ENCODE results near the gene MSI2. TPM values are rescaled to one million over a fixed set of nuclear protein-coding genes. Genes with fewer than 3 reads are reported as not detected.

The MSI2 gene
- total RNA-seq, 4 donors from 2014 or later, result 27.3 to 50.4 (median 36.8) TPM

GRCh38 chr17:57399690-57400089, 143.4 kb downstream of the MSI2 start:
- H3K27me3 ChIP-seq, result no peaks in the 10 kb centered on the region
- H3K27ac ChIP-seq, result no peak overlapping the region
- TF ChIP-seq POLR2AphosphoS5 (IDR thresholded peaks at IDR 0.05), result no peak
- no peak for TF ChIP-seq POLR2A (IDR thresholded peaks at IDR 0.05)
- TF ChIP-seq CTCF (IDR thresholded peaks at IDR 0.05), result no peak
- TF ChIP-seq EP300 (IDR thresholded peaks at IDR 0.05), result no peak
- no peak overlapping the region for H3K4me3 ChIP-seq
- H3K9me3 ChIP-seq, result no peaks in the 10 kb centered on the region
- peaks cover 0 to 27% of the 10 kb centered on the region in 2 donors for H3K36me3 ChIP-seq
- peaks cover 0 to 2% (median 0%) of the 10 kb centered on the region in 3 donors for H3K4me1 ChIP-seq
- ATAC-seq, result no peak
- 100% methylated on average over 1 of the region's 7 CpGs; no CpG with 5 or more reads in 1 of the 2 donors for WGBS, 2 donors (ENCODE audit: low coverage in 1 of 2)

GRCh38 chr17:57400648-57401047, 144.3 kb downstream of the MSI2 start:
- 92 to 94% methylated on average over 6 to 8 of the region's 8 CpGs for WGBS, 2 donors (ENCODE audit: low coverage in 1 of 2)
- Histone ChIP-seq H3K9me3 (no peaks in the 10 kb centered on the region), H3K27me3 (no peaks in the 10 kb centered on the region), H3K27ac (no peak overlapping the region), H3K36me3 (peaks cover 0 to 27% of the 10 kb centered on the region in 2 donors), H3K4me3 (no peak overlapping the region), H3K4me1 (peaks cover 0 to 12% (median 0%) of the 10 kb centered on the region in 3 donors)
- no peak for TF ChIP-seq CTCF (IDR thresholded peaks at IDR 0.05)
- TF ChIP-seq POLR2AphosphoS5 (IDR thresholded peaks at IDR 0.05), result no peak
- no peak for TF ChIP-seq POLR2A (IDR thresholded peaks at IDR 0.05)
- no peak for TF ChIP-seq EP300 (IDR thresholded peaks at IDR 0.05)
- ATAC-seq, result no peak

- ATAC-seq, result no peak
- H3K9me3 ChIP-seq, result no peaks in the 10 kb centered on the region
- 87 to 100% methylated on average over 2 to 4 of the region's 15 CpGs for WGBS, 2 donors (ENCODE audit: low coverage in 1 of 2)
- TF ChIP-seq EP300 (IDR thresholded peaks at IDR 0.05) (no peak), CTCF (IDR thresholded peaks at IDR 0.05) (no peak), POLR2AphosphoS5 (IDR thresholded peaks at IDR 0.05) (no peak), POLR2A (IDR thresholded peaks at IDR 0.05) (no peak)
- H3K27me3 ChIP-seq, result no peaks in the 10 kb centered on the region
- H3K27ac ChIP-seq, result no peak overlapping the region
- H3K36me3 ChIP-seq, result peaks cover 0 to 27% of the 10 kb centered on the region in 2 donors
- no peak overlapping the region for H3K4me3 ChIP-seq
- peaks cover 0 to 23% (median 0%) of the 10 kb centered on the region in 3 donors for H3K4me1 ChIP-seq
Observed at GRCh38 chr17:57401556-57402488, 145.5 kb downstream of the MSI2 start.

- Histone ChIP-seq H3K9me3 (no peaks in the 10 kb centered on the region), H3K27me3 (no peaks in the 10 kb centered on the region), H3K4me3 (no peak overlapping the region), H3K27ac (no peak overlapping the region), H3K4me1 (peaks cover 0 to 31% (median 0%) of the 10 kb centered on the region in 3 donors), H3K36me3 (peaks cover 0 to 27% of the 10 kb centered on the region in 2 donors)
- TF ChIP-seq POLR2AphosphoS5 (IDR thresholded peaks at IDR 0.05), result no peak
- TF ChIP-seq EP300 (IDR thresholded peaks at IDR 0.05), result no peak
- TF ChIP-seq POLR2A (IDR thresholded peaks at IDR 0.05), result no peak
- no peak for TF ChIP-seq CTCF (IDR thresholded peaks at IDR 0.05)
- WGBS, 2 donors (ENCODE audit: low coverage in 1 of 2), result 90 to 93% methylated on average over 3 to 4 of the region's 5 CpGs
- ATAC-seq, result no peak
Observed at GRCh38 chr17:57402681-57403180, 146.4 kb downstream of the MSI2 start.

All from gastroesophageal sphincter (tissue), 4 donors.